HEK293 (cell line): Measurements from ENCODE around the gene GHRL.

Source experiments
- CTCF ChIP-seq: fragments of 450-650 bp; formaldehyde crosslinking; IDR thresholded peaks from 2 replicates; pipeline ENCODE4 v1.5.1; 2016; ENCODE audit warnings: missing biosample characterization, missing genetic modification characterization
- ZNF24 ChIP-seq: fragments of 450-650 bp; formaldehyde crosslinking; IDR thresholded peaks from 2 replicates; pipeline ENCODE4 v1.5.1; 2016; ENCODE audit warnings: missing biosample characterization, missing genetic modification characterization

- no peak for TF ChIP-seq CTCF (tag by site-specific recombination)
- no peak for TF ChIP-seq ZNF24 (tag by site-specific recombination)
These were observed 39.0 kb downstream of the GHRL start for GRCh38 chr3:10253731-10254130.
